Caco-2 (cell line): ENCODE measurements around the gene C2CD3. TPM values are rescaled to one million over a fixed set of nuclear protein-coding genes. Genes with fewer than 3 reads are reported as not detected.

ENCODE experiments used
- BruUV-seq: library from RNA; stranded (reverse); fragments of 400-500 nt; replicated peaks from 2 replicates; lab custom pipeline; 2021; lab: Mats Ljungman, UMichigan
- CTCF ChIA-PET: fragments of 300-600 bp; sonication (Branson Sonifier 250); formaldehyde crosslinking; loops from one replicate; lab custom pipeline; 2022; ENCODE audit warnings: antibody characterized with exemption; lab: Charles Lee
- POLR2A ChIA-PET: fragments of 300-600 bp; sonication (Branson Sonifier 250); formaldehyde crosslinking; loops from one replicate; lab custom pipeline; 2022; ENCODE audit warnings: antibody characterized with exemption; lab: Charles Lee
- DNase-seq, 2 experiments: peaks; one replicate each; pipeline versions ENCODE4 v3.0.0 to v3.0.0-alpha.2; 2020 to 2022
- H3K27me3 ChIP-seq: replicated peaks from 2 replicates; pipeline ENCODE4 v1.6.0; 2011; ENCODE audit warnings: low read length; ENCODE audit not compliant: control insufficient read depth, insufficient read depth
- H3K36me3 ChIP-seq: 2 replicates; pipeline ENCODE4 v1.5.1; 2011; ENCODE audit warnings: low read length; ENCODE audit not compliant: control insufficient read depth, insufficient read depth
- H3K4me1 ChIP-seq: fragments of 250-450 bp; sonication (Bioruptor Pico); 2 replicates; pipeline ENCODE4 v1.5.1; 2020; ENCODE audit warnings: mild to moderate bottlenecking
- H3K4me3 ChIP-seq: 2 replicates; pipeline ENCODE4 v1.5.1; 2011; ENCODE audit warnings: low read depth, mild to moderate bottlenecking, control low read depth, low read length
- H3K9me3 ChIP-seq: fragments of 250-450 bp; sonication (Bioruptor Pico); 2 replicates; pipeline ENCODE4 v1.5.1; 2020; ENCODE audit warnings: mild to moderate bottlenecking, moderate library complexity
- H3K27ac Mint-ChIP-seq: one replicate; pipeline ENCODE4 v1.8.0; 2022; ENCODE audit warnings: mixed read lengths; ENCODE audit not compliant: unreplicated experiment
- H3K27me3 Mint-ChIP-seq: one replicate; pipeline ENCODE4 v1.8.0; 2022; ENCODE audit warnings: mixed read lengths; ENCODE audit not compliant: insufficient read depth, unreplicated experiment
- H3K36me3 Mint-ChIP-seq: one replicate; pipeline ENCODE4 v1.8.0; 2022; ENCODE audit warnings: mild to moderate bottlenecking, mixed read lengths; ENCODE audit not compliant: insufficient read depth, unreplicated experiment
- H3K4me1 Mint-ChIP-seq: one replicate; pipeline ENCODE4 v1.8.0; 2022; ENCODE audit warnings: low read depth, mixed read lengths; ENCODE audit not compliant: unreplicated experiment
- H3K4me3 Mint-ChIP-seq: one replicate; pipeline ENCODE4 v1.8.0; 2022; ENCODE audit warnings: mild to moderate bottlenecking, moderate library complexity, mixed read lengths; ENCODE audit not compliant: unreplicated experiment
- H3K9me3 Mint-ChIP-seq: one replicate; pipeline ENCODE4 v1.8.0; 2022; ENCODE audit warnings: mixed read lengths; ENCODE audit not compliant: unreplicated experiment
- intact Hi-C: fragments of 100-400 bp; cut with micrococcal nuclease; formaldehyde crosslinking; loops from one replicate; pipeline ENCODE4 v1.10.0; 2022; ENCODE audit not compliant: unreplicated experiment
- total RNA-seq: library from RNA; stranded (reverse); gene quantifications from 2 replicates; pipeline ENCODE4 v1.2.3, GENCODE V29; 2022
- TF ChIP-seq, protein P1 (sequence below), 2 experiments: fragments of 200-600 bp in 1 of 2; IDR thresholded peaks; 1 replicate in 1 of 2; 2 replicates in 1 of 2; pipeline versions ENCODE4 v1.5.1 to v1.8.0; 2011 to 2022; ENCODE audit warnings: antibody characterized with exemption in 1 of 2, control low read depth in 1 of 2, inconsistent platforms in 1 of 2, low read depth in 1 of 2, low read length in 1 of 2, mild to moderate bottlenecking in 1 of 2, moderate library complexity in 1 of 2; ENCODE audit not compliant: insufficient read depth in 1 of 2, severe bottlenecking in 1 of 2, unreplicated experiment in 1 of 2

Gene C2CD3
- total RNA-seq, 1 experiment from 2014 or later = 47.5 TPM

GRCh38 chr11:74043450-74043849, 127.4 kb downstream of the C2CD3 start:
- H3K9me3 Mint-ChIP-seq = no peaks in the 10 kb centered on the region
- TF ChIP-seq, protein P1, sequence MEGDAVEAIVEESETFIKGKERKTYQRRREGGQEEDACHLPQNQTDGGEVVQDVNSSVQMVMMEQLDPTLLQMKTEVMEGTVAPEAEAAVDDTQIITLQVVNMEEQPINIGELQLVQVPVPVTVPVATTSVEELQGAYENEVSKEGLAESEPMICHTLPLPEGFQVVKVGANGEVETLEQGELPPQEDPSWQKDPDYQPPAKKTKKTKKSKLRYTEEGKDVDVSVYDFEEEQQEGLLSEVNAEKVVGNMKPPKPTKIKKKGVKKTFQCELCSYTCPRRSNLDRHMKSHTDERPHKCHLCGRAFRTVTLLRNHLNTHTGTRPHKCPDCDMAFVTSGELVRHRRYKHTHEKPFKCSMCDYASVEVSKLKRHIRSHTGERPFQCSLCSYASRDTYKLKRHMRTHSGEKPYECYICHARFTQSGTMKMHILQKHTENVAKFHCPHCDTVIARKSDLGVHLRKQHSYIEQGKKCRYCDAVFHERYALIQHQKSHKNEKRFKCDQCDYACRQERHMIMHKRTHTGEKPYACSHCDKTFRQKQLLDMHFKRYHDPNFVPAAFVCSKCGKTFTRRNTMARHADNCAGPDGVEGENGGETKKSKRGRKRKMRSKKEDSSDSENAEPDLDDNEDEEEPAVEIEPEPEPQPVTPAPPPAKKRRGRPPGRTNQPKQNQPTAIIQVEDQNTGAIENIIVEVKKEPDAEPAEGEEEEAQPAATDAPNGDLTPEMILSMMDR (IDR thresholded peaks at IDR 0.05; ENCODE audit: insufficient read depth in 1 of 2, low read depth in 1 of 2, low read length in 1 of 2, severe bottlenecking in 1 of 2, unreplicated experiment in 1 of 2) = no peak
- ChIA-PET POLR2A (no interaction called here), CTCF (no interaction called here)
- no peak overlapping the region for H3K4me3 Mint-ChIP-seq
- no peaks in the 10 kb centered on the region for H3K27me3 ChIP-seq
- no peak for DNase-seq
- no peaks in the 10 kb centered on the region for H3K4me1 ChIP-seq
- no peaks in the 10 kb centered on the region for H3K36me3 ChIP-seq
- BruUV-seq = no TSS peak
- intact Hi-C loops = no loop called here
- H3K27me3 Mint-ChIP-seq = no peaks in the 10 kb centered on the region
- H3K9me3 ChIP-seq = no peaks in the 10 kb centered on the region
- H3K4me1 Mint-ChIP-seq = no peaks in the 10 kb centered on the region
- H3K36me3 Mint-ChIP-seq = peaks cover 8% of the 10 kb centered on the region
- no peak overlapping the region for H3K27ac Mint-ChIP-seq
- no peak overlapping the region for H3K4me3 ChIP-seq

GRCh38 chr11:74037309-74037708, 133.5 kb downstream of the C2CD3 start:
- H3K4me3 Mint-ChIP-seq = no peak overlapping the region
- ChIA-PET CTCF (no interaction called here), POLR2A (interaction anchor here (1.2 kb wide), 1 partner anchor 55 kb away, joined by 3 read pairs; the partner anchor contains the start of gene UCP2)
- no peaks in the 10 kb centered on the region for H3K9me3 Mint-ChIP-seq
- no peaks in the 10 kb centered on the region for H3K4me1 ChIP-seq
- no peak for DNase-seq
- H3K27me3 Mint-ChIP-seq = no peaks in the 10 kb centered on the region
- H3K9me3 ChIP-seq = no peaks in the 10 kb centered on the region
- no peaks in the 10 kb centered on the region for H3K27me3 ChIP-seq
- peaks cover 16% of the 10 kb centered on the region for H3K36me3 Mint-ChIP-seq
- BruUV-seq = no TSS peak
- TF ChIP-seq, protein P1 (IDR thresholded peaks at IDR 0.05; ENCODE audit: insufficient read depth in 1 of 2, low read depth in 1 of 2, low read length in 1 of 2, severe bottlenecking in 1 of 2, unreplicated experiment in 1 of 2) = no peak
- intact Hi-C loops = no loop called here
- H3K27ac Mint-ChIP-seq = no peak overlapping the region
- no peaks in the 10 kb centered on the region; the same call in 1 of the 2 replicates for H3K36me3 ChIP-seq
- no peak overlapping the region for H3K4me3 ChIP-seq
- H3K4me1 Mint-ChIP-seq = no peaks in the 10 kb centered on the region

DNA sequence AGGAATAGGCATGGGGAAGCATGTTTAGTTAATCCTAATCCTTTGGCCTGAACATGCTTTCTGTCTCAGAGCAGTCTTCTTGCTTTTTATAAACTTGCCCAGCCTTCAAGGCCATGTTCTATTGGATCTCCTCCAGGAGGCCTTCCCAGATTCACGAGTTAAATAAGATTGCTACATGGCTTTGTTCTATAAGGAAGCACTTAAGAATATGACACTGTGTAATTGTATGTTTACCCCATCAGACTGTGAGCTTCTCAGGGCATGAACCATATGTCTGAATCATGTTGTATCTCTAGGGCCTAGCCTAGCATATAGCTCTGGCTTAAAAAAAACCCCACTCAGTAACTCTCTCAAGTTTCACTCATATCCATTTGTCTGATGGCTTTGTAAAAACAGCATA, 135.5 kb downstream of the C2CD3 start:
- Histone ChIP-seq H3K4me1 (no peaks in the 10 kb centered on the region), H3K9me3 (no peaks in the 10 kb centered on the region), H3K36me3 (no peaks in the 10 kb centered on the region; the same call in 1 of the 2 replicates), H3K4me3 (no peak overlapping the region), H3K27me3 (no peaks in the 10 kb centered on the region)
- no peaks in the 10 kb centered on the region for H3K9me3 Mint-ChIP-seq
- no TSS peak for BruUV-seq
- no peak overlapping the region for H3K4me3 Mint-ChIP-seq
- H3K36me3 Mint-ChIP-seq = peaks cover 7% of the 10 kb centered on the region
- H3K27me3 Mint-ChIP-seq = no peaks in the 10 kb centered on the region
- CTCF ChIA-PET = no interaction called here
- POLR2A ChIA-PET = no interaction called here
- no peaks in the 10 kb centered on the region for H3K4me1 Mint-ChIP-seq
- no peak for DNase-seq
- H3K27ac Mint-ChIP-seq = no peak overlapping the region
- TF ChIP-seq, protein P1 (IDR thresholded peaks at IDR 0.05; ENCODE audit: insufficient read depth in 1 of 2, low read depth in 1 of 2, low read length in 1 of 2, severe bottlenecking in 1 of 2, unreplicated experiment in 1 of 2) = no peak
- intact Hi-C loops = no loop called here
